Measurements from ENCODE around the gene CRYBB2. TPM values are rescaled to one million over a fixed set of nuclear protein-coding genes. Genes with fewer than 3 reads are reported as not detected.
"Not testable (repeated sequence)": the region's sequence is repeated elsewhere in the genome, so short reads cannot be mapped to it uniquely, and the experiment has no call there.

CRYBB2 gene
- total RNA-seq, 1 donor from 2014 or later: not detected

GRCh38 chr22:25176799-25177198 is 42.6 kb upstream of the CRYBB2 start:
- Histone ChIP-seq H4K20me1 (ENCODE audit: low read depth) (no peaks in the 10 kb centered on the region), H3K9ac (no peak overlapping the region), H3K4me2 (no peak overlapping the region), H3K79me2 (ENCODE audit: low read depth) (no peaks in the 10 kb centered on the region), H2AFZ (replicated peaks) (no peak overlapping the region), H3K36me3 (no peaks in the 10 kb centered on the region), H3K4me3 (no peak overlapping the region), H3K9me3 (ENCODE audit: low read depth) (no peaks in the 10 kb centered on the region), H3F3A (ENCODE audit: low read depth) (no peaks in the 10 kb centered on the region), H3K27me3 (no peaks in the 10 kb centered on the region), H3K4me1 (no peaks in the 10 kb centered on the region), H3K27ac (no peak overlapping the region)
- DNase-seq (ENCODE audit: low spot score): no peak
- TF ChIP-seq EZH2phosphoT487 (IDR thresholded peaks at IDR 0.05) (no peak), CTCF (IDR thresholded peaks at IDR 0.05) (no peak), EZH2 (IDR thresholded peaks at IDR 0.05) (no peak)
- Mint-ChIP-seq H3K9me3 (peaks cover 3% of the 10 kb centered on the region), H3K36me3 (peaks cover 14% of the 10 kb centered on the region), H3K4me1 (no peaks in the 10 kb centered on the region), H3K27me3 (ENCODE audit: insufficient read depth, low read depth) (peaks cover 2% of the 10 kb centered on the region), H3K4me3 (no peak overlapping the region), H3K27ac (no peak overlapping the region)

- H3K9me3 Mint-ChIP-seq: peaks cover 3% of the 10 kb centered on the region
- Histone ChIP-seq H3K4me3 (no peak overlapping the region), H3K4me1 (no peaks in the 10 kb centered on the region), H3K27me3 (no peaks in the 10 kb centered on the region), H3K27ac (no peak overlapping the region), H3F3A (ENCODE audit: low read depth) (no peaks in the 10 kb centered on the region), H3K36me3 (no peaks in the 10 kb centered on the region), H2AFZ (replicated peaks) (no peak overlapping the region), H3K4me2 (no peak overlapping the region), H3K79me2 (ENCODE audit: low read depth) (no peaks in the 10 kb centered on the region), H3K9ac (no peak overlapping the region), H4K20me1 (ENCODE audit: low read depth) (no peaks in the 10 kb centered on the region), H3K9me3 (ENCODE audit: low read depth) (no peaks in the 10 kb centered on the region)
- TF ChIP-seq CTCF (IDR thresholded peaks at IDR 0.05) (no peak), EZH2phosphoT487 (IDR thresholded peaks at IDR 0.05) (no peak), EZH2 (IDR thresholded peaks at IDR 0.05) (no peak)
- H3K4me1 Mint-ChIP-seq: no peaks in the 10 kb centered on the region
- no peak overlapping the region for H3K27ac Mint-ChIP-seq
- no peak overlapping the region for H3K4me3 Mint-ChIP-seq
- peaks cover 15% of the 10 kb centered on the region for H3K36me3 Mint-ChIP-seq
- DNase-seq (ENCODE audit: low spot score): no peak
- H3K27me3 Mint-ChIP-seq (ENCODE audit: insufficient read depth, low read depth): peaks cover 2% of the 10 kb centered on the region
These were observed 42.2 kb upstream of the CRYBB2 start for GRCh38 chr22:25177226-25177625.

- no peaks in the 10 kb centered on the region for H3K79me2 ChIP-seq (ENCODE audit: low read depth)
- Mint-ChIP-seq H3K9me3 (peaks cover 3% of the 10 kb centered on the region), H3K36me3 (peaks cover 15% of the 10 kb centered on the region), H3K27me3 (ENCODE audit: insufficient read depth, low read depth) (peaks cover 2% of the 10 kb centered on the region), H3K4me3 (no peak overlapping the region), H3K27ac (no peak overlapping the region), H3K4me1 (no peaks in the 10 kb centered on the region)
- DNase-seq (ENCODE audit: low spot score): no peak
- H3K36me3 ChIP-seq: no peaks in the 10 kb centered on the region
- H3K4me3 ChIP-seq: no peak overlapping the region
- H3K4me2 ChIP-seq: no peak overlapping the region
- H3K9ac ChIP-seq: no peak overlapping the region
- H4K20me1 ChIP-seq (ENCODE audit: low read depth): no peaks in the 10 kb centered on the region
- no peaks in the 10 kb centered on the region for H3K4me1 ChIP-seq
- H3K9me3 ChIP-seq (ENCODE audit: low read depth): no peaks in the 10 kb centered on the region
- no peaks in the 10 kb centered on the region for H3K27me3 ChIP-seq
- no peak overlapping the region for H3K27ac ChIP-seq
- TF ChIP-seq EZH2phosphoT487 (IDR thresholded peaks at IDR 0.05) (no peak), CTCF (IDR thresholded peaks at IDR 0.05) (no peak), EZH2 (IDR thresholded peaks at IDR 0.05) (no peak)
- no peak overlapping the region for H2AFZ ChIP-seq (replicated peaks)
- no peaks in the 10 kb centered on the region for H3F3A ChIP-seq (ENCODE audit: low read depth)
These were observed 41.5 kb upstream of the CRYBB2 start for GRCh38 chr22:25177895-25178294.

- not testable (repeated sequence) for H3K4me1 ChIP-seq; H3K27me3 ChIP-seq; H3K4me3 ChIP-seq; H4K20me1 ChIP-seq (ENCODE audit: low read depth); H3K4me3 Mint-ChIP-seq; H3K27ac Mint-ChIP-seq; H3F3A ChIP-seq (ENCODE audit: low read depth); H2AFZ ChIP-seq (replicated peaks); DNase-seq (ENCODE audit: low spot score); H3K27ac ChIP-seq; H3K9me3 ChIP-seq (ENCODE audit: low read depth); H3K79me2 ChIP-seq (ENCODE audit: low read depth); H3K9ac ChIP-seq; H3K9me3 Mint-ChIP-seq; H3K36me3 ChIP-seq; H3K27me3 Mint-ChIP-seq (ENCODE audit: insufficient read depth, low read depth); H3K4me2 ChIP-seq; H3K4me1 Mint-ChIP-seq
- peaks cover 16% of the 10 kb centered on the region for H3K36me3 Mint-ChIP-seq
These were observed 41.1 kb upstream of the CRYBB2 start for GRCh38 chr22:25178348-25178747.

GRCh38 chr22:25178869-25179631 is 40.4 kb upstream of the CRYBB2 start:
- H3K79me2 ChIP-seq (ENCODE audit: low read depth); H3F3A ChIP-seq (ENCODE audit: low read depth); H3K4me1 ChIP-seq; H3K27me3 ChIP-seq; H3K9me3 Mint-ChIP-seq; DNase-seq (ENCODE audit: low spot score); H3K27ac ChIP-seq; H3K9ac ChIP-seq; H3K9me3 ChIP-seq (ENCODE audit: low read depth); H3K4me3 Mint-ChIP-seq; H3K4me1 Mint-ChIP-seq; H3K4me3 ChIP-seq; H3K27me3 Mint-ChIP-seq (ENCODE audit: insufficient read depth, low read depth); H3K36me3 ChIP-seq; H3K27ac Mint-ChIP-seq; H2AFZ ChIP-seq (replicated peaks); H3K4me2 ChIP-seq; H4K20me1 ChIP-seq (ENCODE audit: low read depth): not testable (repeated sequence)
- peaks cover 16% of the 10 kb centered on the region for H3K36me3 Mint-ChIP-seq
